NCI-H1105 treated with DMSO at 0.1 percent for 48 hours (cell line): ENCODE measurements around the gene TMEM163.
A peak's percentile ranks its signal among the peaks of the same experiment; 100 is the strongest.

Source experiments
- DNase-seq: peaks from one replicate; lab custom pipeline; 2025; lab: John Stamatoyannopoulos, UW

Gene TMEM163

GRCh38 chr2:134435936-134436335, 282.9 kb downstream of the TMEM163 start:
- DNase-seq: no peak

- no peak for DNase-seq
These were observed 283.3 kb downstream of the TMEM163 start for GRCh38 chr2:134435505-134435904.

- no peak for DNase-seq
These were observed 284.8 kb downstream of the TMEM163 start for GRCh38 chr2:134433979-134434378.

- DNase-seq: no peak
These were observed 285.3 kb downstream of the TMEM163 start for GRCh38 chr2:134433469-134433868.

GRCh38 chr2:134432435-134432883, 286.3 kb downstream of the TMEM163 start:
- DNase-seq: no peak

GRCh38 chr2:134431838-134432434, 286.9 kb downstream of the TMEM163 start:
- no peak for DNase-seq

- DNase-seq: no peak
These were observed 288.9 kb downstream of the TMEM163 start for GRCh38 chr2:134429886-134430285.

GRCh38 chr2:134426721-134427120, 292.1 kb downstream of the TMEM163 start:
- DNase-seq: no peak

GRCh38 chr2:134425724-134426496, 292.9 kb downstream of the TMEM163 start:
- no peak for DNase-seq

- no peak for DNase-seq
These were observed 297.1 kb downstream of the TMEM163 start for GRCh38 chr2:134421556-134422328.

GRCh38 chr2:134420920-134421319, 297.9 kb downstream of the TMEM163 start:
- DNase-seq: no peak

- no peak for DNase-seq
These were observed 298.5 kb downstream of the TMEM163 start for GRCh38 chr2:134420259-134420658.

- DNase-seq: no peak
These were observed 300.7 kb downstream of the TMEM163 start for GRCh38 chr2:134417968-134418582.

GRCh38 chr2:134416637-134417036, 302.2 kb downstream of the TMEM163 start:
- no peak for DNase-seq

GRCh38 chr2:134416018-134416417, 302.8 kb downstream of the TMEM163 start:
- DNase-seq: no peak

GRCh38 chr2:134413912-134414311, 304.9 kb downstream of the TMEM163 start:
- DNase-seq: no peak

GRCh38 chr2:134413430-134413829, 305.4 kb downstream of the TMEM163 start:
- no peak for DNase-seq

GRCh38 chr2:134412639-134412999, 306.2 kb downstream of the TMEM163 start:
- DNase-seq: no peak

- DNase-seq: peak; percentile 89
These were observed 306.8 kb downstream of the TMEM163 start for GRCh38 chr2:134411828-134412638.

GRCh38 chr2:134411279-134411827, 307.4 kb downstream of the TMEM163 start:
- DNase-seq: peak; percentile 73

- no peak for DNase-seq
These were observed 308.0 kb downstream of the TMEM163 start for GRCh38 chr2:134410831-134411231.
